Measurements from ENCODE around the gene PRTN3. TPM values are rescaled to one million over a fixed set of nuclear protein-coding genes. Genes with fewer than 3 reads are reported as not detected.

Gene PRTN3
- polyA plus RNA-seq, 1 of the 3 experiments (the other 2 are of a cell fraction): not detected

- H3K27ac ChIP-seq (ENCODE audit: low read depth in 2 of 2, low read length in 1 of 2): no peak overlapping the region
- peaks cover 4 to 16% of the 10 kb centered on the region in 2 experiments; a peak in 2 of 4 replicates for H3K4me1 ChIP-seq (ENCODE audit: control insufficient read depth in 1 of 2, insufficient read depth in 2 of 2, low read depth in 1 of 2, low read length in 1 of 2)
- ChIA-PET CTCF (interaction anchor here (0.6 kb wide), 1 partner anchor 103 kb away, joined by 4 read pairs; no protein-coding TSS in a partner anchor), POLR2A (no interaction called here)
- H3K4me3 ChIP-seq (ENCODE audit: low read depth in 2 of 2, low read length in 1 of 2): no peak overlapping the region
- H3K4me2 ChIP-seq: no peak overlapping the region
- no peaks in the 10 kb centered on the region for H3K79me2 ChIP-seq (ENCODE audit: insufficient read depth)
- H3K27me3 ChIP-seq (ENCODE audit: insufficient read depth): no peaks in the 10 kb centered on the region
- H3K36me3 ChIP-seq (replicated peaks in 1 of 2; ENCODE audit: control insufficient read depth in 1 of 2, insufficient read depth in 2 of 2, low read length in 1 of 2): peaks cover 3 to 44% of the 10 kb centered on the region in 2 experiments
- H3K9ac ChIP-seq: no peak overlapping the region
- H4K20me1 ChIP-seq (ENCODE audit: insufficient read depth): no peaks in the 10 kb centered on the region
- H3K9me2 ChIP-seq: no peaks in the 10 kb centered on the region
- DNase-seq: peak; percentile 68
- WGBS (ENCODE audit: low lambda C conversion rate): 90% methylated on average over 13 of the region's 13 CpGs
- TF ChIP-seq MXI1 (IDR thresholded peaks at IDR 0.05; ENCODE audit: low read depth, low read length): no peak
- no peak for TF ChIP-seq MEF2A (IDR thresholded peaks at IDR 0.05; ENCODE audit: borderline replicate concordance, low read depth)
- no peak overlapping the region for H2AFZ ChIP-seq (ENCODE audit: low read depth)
- peaks cover 22% of the 10 kb centered on the region for H3F3A ChIP-seq (replicated peaks; ENCODE audit: insufficient read depth)
- no peaks in the 10 kb centered on the region for H3K9me3 ChIP-seq
Observed at GRCh38 chr19:873084-873483, 32.3 kb downstream of the PRTN3 start.

DNA sequence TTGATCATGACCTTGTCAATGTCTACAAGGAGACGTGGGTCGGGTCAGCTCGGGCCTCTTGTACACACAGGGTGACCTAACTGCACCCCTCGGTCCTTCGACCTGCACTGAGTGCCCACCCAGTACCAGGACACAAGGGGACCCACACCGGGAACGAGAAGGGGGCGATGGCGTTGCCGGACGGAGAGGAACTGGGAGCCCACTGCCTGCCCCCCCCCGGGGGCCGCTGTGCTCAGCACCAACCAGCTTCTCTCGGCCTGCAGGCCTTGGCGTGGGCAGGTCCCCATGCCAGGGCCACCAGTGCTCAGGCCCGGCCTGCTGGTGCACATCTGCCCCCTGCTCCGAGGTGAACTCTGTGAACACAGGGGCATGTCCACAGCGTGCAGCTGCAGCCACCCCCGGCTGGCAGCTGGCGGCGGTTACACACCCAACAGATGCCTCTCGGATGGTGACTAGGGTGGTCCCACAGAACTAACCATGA, 32.8 kb downstream of the PRTN3 start:
- no peak for DNase-seq
- no CpG with 5 or more reads among the region's 22 CpGs for WGBS (ENCODE audit: low lambda C conversion rate)

More for the DNA sequence above, 32.8 kb downstream of the PRTN3 start:
- Histone ChIP-seq H3K36me3 (replicated peaks in 1 of 2; ENCODE audit: control insufficient read depth in 1 of 2, insufficient read depth in 2 of 2, low read length in 1 of 2) (peaks cover 3 to 41% of the 10 kb centered on the region in 2 experiments), H4K20me1 (ENCODE audit: insufficient read depth) (no peaks in the 10 kb centered on the region), H3F3A (replicated peaks; ENCODE audit: insufficient read depth) (peaks cover 22% of the 10 kb centered on the region), H3K4me2 (no peak overlapping the region), H3K4me1 (ENCODE audit: control insufficient read depth in 1 of 2, insufficient read depth in 2 of 2, low read depth in 1 of 2, low read length in 1 of 2) (peaks cover 4 to 16% of the 10 kb centered on the region in 2 experiments; a peak in 2 of 4 replicates), H3K9ac (no peak overlapping the region), H3K4me3 (ENCODE audit: low read depth in 2 of 2, low read length in 1 of 2) (no peak overlapping the region), H3K79me2 (ENCODE audit: insufficient read depth) (no peaks in the 10 kb centered on the region), H3K27me3 (ENCODE audit: insufficient read depth) (no peaks in the 10 kb centered on the region), H3K9me2 (no peaks in the 10 kb centered on the region), H3K9me3 (no peaks in the 10 kb centered on the region), H2AFZ (ENCODE audit: low read depth) (no peak overlapping the region), H3K27ac (ENCODE audit: low read depth in 2 of 2, low read length in 1 of 2) (no peak overlapping the region; a peak in 1 of 4 replicates)
- ChIA-PET POLR2A (no interaction called here), CTCF (interaction anchor here (1.2 kb wide), 1 partner anchor 10 kb away, joined by 3 read pairs; no protein-coding TSS in a partner anchor)
- TF ChIP-seq YY1 (IDR thresholded peaks at IDR 0.05; ENCODE audit: low read depth) (no peak), TCF12 (IDR thresholded peaks at IDR 0.05) (no peak), EP300 (IDR thresholded peaks at IDR 0.05; ENCODE audit: borderline replicate concordance in 1 of 2, low read depth in 1 of 2, low read length in 1 of 2) (no peak), SIN3A (IDR thresholded peaks at IDR 0.05; ENCODE audit: borderline replicate concordance, low read depth, low read length) (no peak), NFIC (IDR thresholded peaks at IDR 0.05; ENCODE audit: borderline replicate concordance) (no peak), CHD2 (IDR thresholded peaks at IDR 0.05; ENCODE audit: low read length, partially characterized antibody) (no peak), NRF1 (IDR thresholded peaks at IDR 0.05; ENCODE audit: low read depth, low read length) (no peak), ZBTB33 (IDR thresholded peaks at IDR 0.05; ENCODE audit: borderline replicate concordance, low read depth) (no peak), RCOR1 (IDR thresholded peaks at IDR 0.05; ENCODE audit: low read length) (no peak)
- TF ChIP-seq, protein P1, sequence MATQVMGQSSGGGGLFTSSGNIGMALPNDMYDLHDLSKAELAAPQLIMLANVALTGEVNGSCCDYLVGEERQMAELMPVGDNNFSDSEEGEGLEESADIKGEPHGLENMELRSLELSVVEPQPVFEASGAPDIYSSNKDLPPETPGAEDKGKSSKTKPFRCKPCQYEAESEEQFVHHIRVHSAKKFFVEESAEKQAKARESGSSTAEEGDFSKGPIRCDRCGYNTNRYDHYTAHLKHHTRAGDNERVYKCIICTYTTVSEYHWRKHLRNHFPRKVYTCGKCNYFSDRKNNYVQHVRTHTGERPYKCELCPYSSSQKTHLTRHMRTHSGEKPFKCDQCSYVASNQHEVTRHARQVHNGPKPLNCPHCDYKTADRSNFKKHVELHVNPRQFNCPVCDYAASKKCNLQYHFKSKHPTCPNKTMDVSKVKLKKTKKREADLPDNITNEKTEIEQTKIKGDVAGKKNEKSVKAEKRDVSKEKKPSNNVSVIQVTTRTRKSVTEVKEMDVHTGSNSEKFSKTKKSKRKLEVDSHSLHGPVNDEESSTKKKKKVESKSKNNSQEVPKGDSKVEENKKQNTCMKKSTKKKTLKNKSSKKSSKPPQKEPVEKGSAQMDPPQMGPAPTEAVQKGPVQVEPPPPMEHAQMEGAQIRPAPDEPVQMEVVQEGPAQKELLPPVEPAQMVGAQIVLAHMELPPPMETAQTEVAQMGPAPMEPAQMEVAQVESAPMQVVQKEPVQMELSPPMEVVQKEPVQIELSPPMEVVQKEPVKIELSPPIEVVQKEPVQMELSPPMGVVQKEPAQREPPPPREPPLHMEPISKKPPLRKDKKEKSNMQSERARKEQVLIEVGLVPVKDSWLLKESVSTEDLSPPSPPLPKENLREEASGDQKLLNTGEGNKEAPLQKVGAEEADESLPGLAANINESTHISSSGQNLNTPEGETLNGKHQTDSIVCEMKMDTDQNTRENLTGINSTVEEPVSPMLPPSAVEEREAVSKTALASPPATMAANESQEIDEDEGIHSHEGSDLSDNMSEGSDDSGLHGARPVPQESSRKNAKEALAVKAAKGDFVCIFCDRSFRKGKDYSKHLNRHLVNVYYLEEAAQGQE (IDR thresholded peaks at IDR 0.05; ENCODE audit: low read depth, low read length): no peak
- TF ChIP-seq, protein P2, sequence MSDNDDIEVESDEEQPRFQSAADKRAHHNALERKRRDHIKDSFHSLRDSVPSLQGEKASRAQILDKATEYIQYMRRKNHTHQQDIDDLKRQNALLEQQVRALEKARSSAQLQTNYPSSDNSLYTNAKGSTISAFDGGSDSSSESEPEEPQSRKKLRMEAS (IDR thresholded peaks at IDR 0.05; ENCODE audit: low read depth): no peak
- TF ChIP-seq, protein P3, sequence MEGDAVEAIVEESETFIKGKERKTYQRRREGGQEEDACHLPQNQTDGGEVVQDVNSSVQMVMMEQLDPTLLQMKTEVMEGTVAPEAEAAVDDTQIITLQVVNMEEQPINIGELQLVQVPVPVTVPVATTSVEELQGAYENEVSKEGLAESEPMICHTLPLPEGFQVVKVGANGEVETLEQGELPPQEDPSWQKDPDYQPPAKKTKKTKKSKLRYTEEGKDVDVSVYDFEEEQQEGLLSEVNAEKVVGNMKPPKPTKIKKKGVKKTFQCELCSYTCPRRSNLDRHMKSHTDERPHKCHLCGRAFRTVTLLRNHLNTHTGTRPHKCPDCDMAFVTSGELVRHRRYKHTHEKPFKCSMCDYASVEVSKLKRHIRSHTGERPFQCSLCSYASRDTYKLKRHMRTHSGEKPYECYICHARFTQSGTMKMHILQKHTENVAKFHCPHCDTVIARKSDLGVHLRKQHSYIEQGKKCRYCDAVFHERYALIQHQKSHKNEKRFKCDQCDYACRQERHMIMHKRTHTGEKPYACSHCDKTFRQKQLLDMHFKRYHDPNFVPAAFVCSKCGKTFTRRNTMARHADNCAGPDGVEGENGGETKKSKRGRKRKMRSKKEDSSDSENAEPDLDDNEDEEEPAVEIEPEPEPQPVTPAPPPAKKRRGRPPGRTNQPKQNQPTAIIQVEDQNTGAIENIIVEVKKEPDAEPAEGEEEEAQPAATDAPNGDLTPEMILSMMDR (IDR thresholded peaks at IDR 0.05): no peak

Data from SK-N-SH (cell line).